Nucleus accumbens (tissue), 56 donors: ENCODE results near the gene NFATC1.

Experiments
- DNase-seq, 56 donors: peaks; one replicate each; lab custom pipeline; 2025; lab: John Stamatoyannopoulos, UW

Gene NFATC1

GRCh38 chr18:79558196-79558932, 162.6 kb downstream of the NFATC1 start:
- DNase-seq = no peak

DNA sequence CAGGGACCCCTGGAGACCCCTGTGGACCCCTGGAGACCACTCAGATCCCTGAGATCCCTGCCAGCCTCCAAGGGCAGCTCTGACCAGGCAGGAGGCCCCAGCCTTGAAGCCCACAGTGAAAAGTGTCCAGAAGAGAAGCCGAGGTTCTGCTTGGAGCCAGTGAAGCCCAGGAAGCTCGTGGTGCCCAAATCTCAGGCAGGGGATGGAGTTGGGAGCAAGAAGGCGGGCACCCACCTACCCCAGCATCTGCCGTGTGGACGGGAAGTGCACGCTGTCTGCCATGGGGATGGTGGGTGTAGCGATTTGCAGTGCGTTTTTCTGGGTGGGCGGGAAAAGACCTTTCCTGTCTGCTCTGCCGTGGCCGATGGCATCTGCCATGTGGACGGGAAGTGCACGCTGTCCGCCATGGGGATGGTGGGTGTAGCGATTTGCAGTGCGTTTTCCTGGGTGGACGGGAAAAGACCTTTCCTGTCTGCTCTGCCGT, 163.2 kb downstream of the NFATC1 start:
- DNase-seq = no peak

DNA sequence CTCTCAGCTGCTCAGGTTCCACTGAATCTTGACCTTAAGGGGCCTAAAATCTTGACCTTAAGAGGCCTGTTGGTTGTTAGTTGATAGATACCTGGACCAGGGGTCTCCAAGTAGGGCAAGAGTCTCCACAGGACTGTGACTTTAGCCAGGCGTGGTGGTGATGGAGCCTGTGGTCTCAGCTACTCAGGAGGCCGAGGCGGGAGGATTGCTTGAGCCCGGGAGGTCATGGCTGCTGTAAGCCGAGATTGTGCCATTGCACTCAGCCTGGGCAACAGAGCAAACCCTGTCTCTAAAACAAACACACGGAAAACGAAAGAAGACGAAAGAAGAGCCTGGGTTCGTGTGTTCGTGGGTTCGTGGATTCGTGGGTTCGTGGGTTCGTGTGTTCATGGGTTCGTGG, 163.7 kb downstream of the NFATC1 start:
- no peak for DNase-seq

DNA sequence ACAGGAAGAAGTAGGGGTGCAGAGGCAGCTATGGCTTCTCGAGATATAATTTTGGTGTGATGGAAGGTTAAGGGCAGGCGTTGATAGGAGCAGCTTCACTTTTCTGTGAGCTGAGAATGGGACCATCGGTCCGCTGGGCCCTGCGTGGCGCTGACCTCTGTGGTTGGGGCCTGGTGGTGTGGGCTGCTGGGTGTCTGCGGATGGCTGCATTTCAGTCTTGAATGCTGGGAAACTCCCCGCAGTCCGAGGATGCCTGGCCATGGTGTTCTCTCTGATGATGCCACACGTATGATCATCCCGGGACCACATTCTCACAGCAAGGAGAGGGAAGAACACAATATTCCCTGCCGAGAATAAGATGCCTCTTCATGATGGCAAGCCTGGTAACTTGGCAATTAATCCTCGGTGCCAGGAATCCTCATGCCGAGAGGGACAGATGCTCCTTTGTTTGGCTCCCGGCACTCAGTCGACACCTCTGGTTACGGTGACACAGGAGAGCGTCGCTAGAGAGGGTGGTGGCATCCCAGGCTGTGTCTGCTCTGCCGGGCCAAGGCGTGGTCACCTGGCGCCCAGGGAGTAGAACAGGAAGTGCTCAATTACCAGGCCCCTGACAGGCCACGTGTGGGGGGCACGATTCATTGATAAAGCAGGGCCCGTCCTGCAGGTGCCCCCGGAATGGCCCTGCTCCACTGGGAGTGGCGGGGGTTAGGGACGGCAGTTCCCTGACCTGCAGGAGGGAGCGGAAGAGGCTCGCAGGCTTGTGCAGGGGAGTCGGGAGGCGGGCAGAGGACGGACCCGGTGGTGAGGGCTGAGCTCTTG, 164.5 kb downstream of the NFATC1 start:
- no peak for DNase-seq

GRCh38 chr18:79560861-79561210, 165.1 kb downstream of the NFATC1 start:
- DNase-seq = no peak

DNA sequence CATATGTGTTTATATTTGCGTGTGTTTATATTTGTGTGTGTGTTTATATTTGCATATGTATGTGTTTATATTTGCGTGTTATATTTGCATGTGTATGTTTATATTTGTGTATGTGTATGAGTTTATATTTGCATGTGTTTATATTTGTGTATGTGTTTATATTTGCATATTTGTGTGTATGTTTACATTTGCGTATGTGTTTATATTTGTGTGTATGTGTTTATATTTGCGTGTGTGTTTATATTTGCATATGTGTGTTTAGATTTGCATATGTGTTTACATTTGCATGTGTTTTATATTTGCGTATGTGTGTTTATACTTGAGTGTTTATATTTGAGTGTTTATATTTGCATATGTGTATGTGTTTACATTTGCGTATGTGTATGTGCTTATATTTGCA, 168.2 kb downstream of the NFATC1 start:
- DNase-seq = no peak

DNA sequence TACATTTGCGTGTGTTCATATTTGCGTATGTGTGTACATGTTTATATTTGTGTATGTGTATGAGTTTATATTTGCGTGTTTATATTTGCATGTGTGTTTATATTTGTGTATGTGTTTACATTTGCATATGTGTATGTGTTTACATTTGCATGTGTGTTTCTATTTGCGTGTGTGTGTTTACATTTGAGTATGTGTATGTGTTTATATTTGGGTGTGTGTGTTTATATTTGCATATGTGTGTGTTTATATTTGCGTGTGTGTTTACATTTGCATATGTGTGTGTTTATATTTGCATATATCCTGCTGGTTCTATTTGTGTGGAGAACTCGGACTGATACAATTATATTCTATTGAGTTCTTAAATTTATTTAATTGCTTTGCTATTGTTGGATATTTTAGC, 168.7 kb downstream of the NFATC1 start:
- DNase-seq = no peak

GRCh38 chr18:79566771-79567431, 171.2 kb downstream of the NFATC1 start:
- DNase-seq = no peak

DNA sequence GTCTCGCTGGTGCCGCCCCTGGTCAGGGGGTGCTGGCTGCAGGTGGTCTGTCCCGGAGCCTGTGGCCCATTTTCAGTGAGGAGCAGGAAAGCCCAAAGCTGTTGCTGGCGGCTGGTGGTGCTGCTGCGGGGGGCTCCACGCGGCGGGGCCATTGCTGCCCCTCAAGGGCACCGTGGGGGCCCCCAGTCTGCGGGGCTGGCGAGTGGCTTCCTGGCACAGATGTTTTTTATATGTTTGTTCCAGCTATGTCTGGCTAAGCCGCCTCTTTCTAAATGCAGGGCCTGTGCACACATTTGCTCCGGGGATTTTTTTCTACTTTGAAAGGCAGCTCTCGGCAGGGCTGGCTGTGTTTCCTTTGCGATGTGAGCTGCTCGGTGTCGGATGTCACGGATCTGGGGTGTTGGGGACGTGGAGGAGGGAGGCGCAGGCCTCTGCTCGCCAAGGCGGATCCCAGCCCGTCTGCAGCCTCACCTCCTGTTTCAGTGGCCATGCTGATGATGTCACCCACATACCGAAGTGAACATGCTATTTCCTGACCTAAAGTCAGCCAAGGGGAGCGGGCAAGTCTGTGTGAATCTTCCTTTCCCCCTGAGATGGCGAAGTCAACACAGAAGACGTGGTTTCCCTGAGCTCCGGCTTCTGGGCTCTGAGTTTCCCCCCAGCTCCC, 171.9 kb downstream of the NFATC1 start:
- no peak for DNase-seq

- no peak for DNase-seq
Measured at GRCh38 chr18:79568543-79569205, 172.9 kb downstream of the NFATC1 start.

- no peak for DNase-seq
Measured at GRCh38 chr18:79569720-79570119, 174.0 kb downstream of the NFATC1 start.

- no peak for DNase-seq
Measured at GRCh38 chr18:79570266-79571201, 174.8 kb downstream of the NFATC1 start.

GRCh38 chr18:79571211-79572092, 175.7 kb downstream of the NFATC1 start:
- DNase-seq = no peak

DNA sequence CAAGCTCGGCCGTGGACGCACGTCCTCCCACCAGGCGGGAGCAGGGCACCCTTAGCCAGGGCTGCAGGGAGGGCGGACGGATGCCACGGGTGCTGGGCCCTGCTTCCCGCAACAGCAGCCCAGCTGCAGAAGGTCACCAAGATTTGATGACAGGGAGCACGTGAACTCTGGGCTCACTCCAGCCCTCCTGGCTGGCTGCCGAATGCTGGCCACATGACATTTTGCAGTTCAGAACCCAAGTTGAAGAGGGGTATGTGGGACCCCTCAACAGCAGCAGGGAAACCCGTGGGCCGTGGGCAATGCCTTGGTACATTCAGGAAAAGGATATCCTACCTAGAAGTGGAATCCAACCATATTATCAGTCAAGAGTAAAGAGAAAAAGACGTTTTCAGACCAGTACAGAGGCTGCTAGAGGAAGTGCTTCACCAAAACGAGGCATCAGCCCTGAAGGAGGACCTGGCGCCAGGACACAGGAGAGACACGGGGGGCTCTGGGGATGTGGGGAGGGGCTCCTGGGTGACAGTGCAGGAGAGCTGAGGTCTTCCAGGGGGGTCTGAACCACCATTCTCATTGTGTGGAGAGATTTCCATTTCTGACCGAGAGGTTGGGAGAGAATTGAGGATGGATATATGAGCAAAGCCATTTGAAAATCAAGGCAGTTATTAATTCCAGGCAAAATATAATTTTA, 176.5 kb downstream of the NFATC1 start:
- no peak for DNase-seq

GRCh38 chr18:79572848-79573451, 177.2 kb downstream of the NFATC1 start:
- no peak for DNase-seq

GRCh38 chr18:79573921-79574491, 178.3 kb downstream of the NFATC1 start:
- no peak for DNase-seq
